SKM-1 treated with dmso at 0.1 percent for 144 hours (cell line): ENCODE results near the gene ARHGAP22.

Experiments used
- DNase-seq: peaks from one replicate; lab custom pipeline; 2025; ENCODE audit not compliant: unreplicated experiment; lab: John Stamatoyannopoulos, UW

Gene ARHGAP22

GRCh38 chr10:48634198-48634983 lies 29.5 kb upstream of the ARHGAP22 start:
- DNase-seq, result peak; percentile 95

- no peak for DNase-seq
These were observed 28.7 kb upstream of the ARHGAP22 start for GRCh38 chr10:48633381-48634197.

GRCh38 chr10:48632166-48632565 lies 27.3 kb upstream of the ARHGAP22 start:
- no peak for DNase-seq

- DNase-seq, result no peak
These were observed 23.2 kb upstream of the ARHGAP22 start for GRCh38 chr10:48627984-48628609.

- no peak for DNase-seq
These were observed 22.3 kb upstream of the ARHGAP22 start for GRCh38 chr10:48626986-48627731.

GRCh38 chr10:48626447-48626846 lies 21.6 kb upstream of the ARHGAP22 start:
- no peak for DNase-seq

GRCh38 chr10:48625826-48626134 lies 20.9 kb upstream of the ARHGAP22 start:
- DNase-seq, result no peak

- no peak for DNase-seq
These were observed 18.8 kb upstream of the ARHGAP22 start for GRCh38 chr10:48623607-48624132.

GRCh38 chr10:48623009-48623408 lies 18.1 kb upstream of the ARHGAP22 start:
- DNase-seq, result no peak

- DNase-seq, result no peak
These were observed 15.8 kb upstream of the ARHGAP22 start for GRCh38 chr10:48620719-48621118.

- no peak for DNase-seq
These were observed 11.6 kb upstream of the ARHGAP22 start for GRCh38 chr10:48616436-48616835.

- no peak for DNase-seq
These were observed 9.9 kb upstream of the ARHGAP22 start for GRCh38 chr10:48614481-48615390.

- no peak for DNase-seq
These were observed 8.1 kb upstream of the ARHGAP22 start for GRCh38 chr10:48613016-48613415.

- no peak for DNase-seq
These were observed 7.5 kb upstream of the ARHGAP22 start for GRCh38 chr10:48612236-48612943.

- no peak for DNase-seq
These were observed 6.3 kb upstream of the ARHGAP22 start for GRCh38 chr10:48611133-48611532.

- no peak for DNase-seq
These were observed 5.8 kb upstream of the ARHGAP22 start for GRCh38 chr10:48610585-48611093.

- no peak for DNase-seq
These were observed 5.2 kb upstream of the ARHGAP22 start for GRCh38 chr10:48609899-48610584.

GRCh38 chr10:48609441-48609840 lies 4.6 kb upstream of the ARHGAP22 start:
- no peak for DNase-seq

GRCh38 chr10:48608976-48609375 lies 4.1 kb upstream of the ARHGAP22 start:
- DNase-seq, result no peak
